H1 (cell line): ENCODE measurements around the gene TIMM10.

Source experiments
- EZH2 ChIP-seq: fragments of 200-600 bp; sonication (generic); IDR thresholded peaks from 2 replicates; pipeline ENCODE4 v1.7.1; 2012; ENCODE audit warnings: low read depth, mild to moderate bottlenecking, moderate library complexity, low read length, inconsistent platforms; ENCODE audit not compliant: severe bottlenecking
- JUND ChIP-seq: IDR thresholded peaks from 2 replicates; pipeline ENCODE4 v1.6.1; 2011; ENCODE audit warnings: mild to moderate bottlenecking, improper control_type of control experiment, low read length
- POLR2A ChIP-seq, 2 experiments: IDR thresholded peaks; 1 replicate in 1 of 2; 2 replicates in 1 of 2; pipeline ENCODE4 v1.6.1; 2011; ENCODE audit warnings: low read depth in 2 of 2, low read length in 2 of 2, mild to moderate bottlenecking in 2 of 2; ENCODE audit errors: control extremely low read depth in 1 of 2
- SRF ChIP-seq: IDR thresholded peaks from 2 replicates; pipeline ENCODE4 v1.6.1; 2011; ENCODE audit warnings: mild to moderate bottlenecking, low read depth, low read length, moderate library complexity
- TF ChIP-seq, protein P1 (sequence below), 3 experiments: IDR thresholded peaks; 1 replicate in 2 of 3; 2 replicates in 1 of 3; pipeline versions ENCODE4 v1.5.1 to v1.6.1; 2011; ENCODE audit warnings: low read length in 3 of 3, mild to moderate bottlenecking in 3 of 3, inconsistent platforms in 2 of 3, low read depth in 1 of 3, moderate library complexity in 1 of 3; ENCODE audit not compliant: insufficient read depth in 1 of 3; ENCODE audit errors: control extremely low read depth in 1 of 3
- TF ChIP-seq, protein P2 (sequence below): IDR thresholded peaks from 2 replicates; pipeline ENCODE4 v1.6.1; 2012; ENCODE audit warnings: low read length, inconsistent platforms

DNA sequence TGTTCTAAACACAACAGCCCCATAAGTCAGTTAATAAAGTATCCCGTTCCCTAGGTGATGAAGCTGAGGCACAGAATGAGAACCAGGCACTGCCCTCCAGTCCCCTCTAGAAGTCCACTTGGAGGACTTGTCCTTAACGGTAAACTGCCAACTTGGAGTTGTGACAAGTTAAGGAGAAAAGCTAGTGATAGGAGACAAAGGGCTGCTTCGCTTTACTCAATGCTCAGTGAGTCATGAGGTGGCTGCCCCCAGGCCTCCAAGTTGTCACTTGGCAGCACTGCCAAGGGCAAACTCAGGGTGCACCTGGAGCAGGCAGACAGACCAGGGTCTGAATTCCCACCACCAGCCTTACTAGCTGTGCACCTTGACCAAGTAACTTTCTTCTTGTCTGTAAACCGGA is 28.6 kb downstream of the TIMM10 start:
- TF ChIP-seq, protein P1, sequence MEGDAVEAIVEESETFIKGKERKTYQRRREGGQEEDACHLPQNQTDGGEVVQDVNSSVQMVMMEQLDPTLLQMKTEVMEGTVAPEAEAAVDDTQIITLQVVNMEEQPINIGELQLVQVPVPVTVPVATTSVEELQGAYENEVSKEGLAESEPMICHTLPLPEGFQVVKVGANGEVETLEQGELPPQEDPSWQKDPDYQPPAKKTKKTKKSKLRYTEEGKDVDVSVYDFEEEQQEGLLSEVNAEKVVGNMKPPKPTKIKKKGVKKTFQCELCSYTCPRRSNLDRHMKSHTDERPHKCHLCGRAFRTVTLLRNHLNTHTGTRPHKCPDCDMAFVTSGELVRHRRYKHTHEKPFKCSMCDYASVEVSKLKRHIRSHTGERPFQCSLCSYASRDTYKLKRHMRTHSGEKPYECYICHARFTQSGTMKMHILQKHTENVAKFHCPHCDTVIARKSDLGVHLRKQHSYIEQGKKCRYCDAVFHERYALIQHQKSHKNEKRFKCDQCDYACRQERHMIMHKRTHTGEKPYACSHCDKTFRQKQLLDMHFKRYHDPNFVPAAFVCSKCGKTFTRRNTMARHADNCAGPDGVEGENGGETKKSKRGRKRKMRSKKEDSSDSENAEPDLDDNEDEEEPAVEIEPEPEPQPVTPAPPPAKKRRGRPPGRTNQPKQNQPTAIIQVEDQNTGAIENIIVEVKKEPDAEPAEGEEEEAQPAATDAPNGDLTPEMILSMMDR (IDR thresholded peaks at IDR 0.05; ENCODE audit: control extremely low read depth in 1 of 3, insufficient read depth in 1 of 3, low read depth in 1 of 3, low read length in 3 of 3), result no peak
- no peak for TF ChIP-seq SRF
- TF ChIP-seq EZH2, result no peak
- TF ChIP-seq JUND, result no peak
- no peak for TF ChIP-seq POLR2A (IDR thresholded peaks at IDR 0.05; ENCODE audit: control extremely low read depth in 1 of 2, low read depth in 2 of 2, low read length in 2 of 2)
- TF ChIP-seq, protein P2, sequence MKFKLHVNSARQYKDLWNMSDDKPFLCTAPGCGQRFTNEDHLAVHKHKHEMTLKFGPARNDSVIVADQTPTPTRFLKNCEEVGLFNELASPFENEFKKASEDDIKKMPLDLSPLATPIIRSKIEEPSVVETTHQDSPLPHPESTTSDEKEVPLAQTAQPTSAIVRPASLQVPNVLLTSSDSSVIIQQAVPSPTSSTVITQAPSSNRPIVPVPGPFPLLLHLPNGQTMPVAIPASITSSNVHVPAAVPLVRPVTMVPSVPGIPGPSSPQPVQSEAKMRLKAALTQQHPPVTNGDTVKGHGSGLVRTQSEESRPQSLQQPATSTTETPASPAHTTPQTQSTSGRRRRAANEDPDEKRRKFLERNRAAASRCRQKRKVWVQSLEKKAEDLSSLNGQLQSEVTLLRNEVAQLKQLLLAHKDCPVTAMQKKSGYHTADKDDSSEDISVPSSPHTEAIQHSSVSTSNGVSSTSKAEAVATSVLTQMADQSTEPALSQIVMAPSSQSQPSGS, result no peak
